LHCN-M2 (cell line): ENCODE measurements around the gene NDST3. TPM values are rescaled to one million over a fixed set of nuclear protein-coding genes. Genes with fewer than 3 reads are reported as not detected.

Experiments
- DNase-seq: peaks from one replicate; pipeline ENCODE4 v3.0.0-alpha.2; 2012; ENCODE audit warnings: low read depth
- total RNA-seq: library from RNA; depleted of rRNA; stranded (reverse); fragments of >200 nt; gene quantifications from 2 replicates; pipeline ENCODE4 v1.2.3, GENCODE V29; 2014

NDST3 gene
- total RNA-seq, 1 experiment from 2014 or later: not detected

GRCh38 chr4:118077767-118078105 lies 43.5 kb downstream of the NDST3 start:
- no peak for DNase-seq

- no peak for DNase-seq
Measured at GRCh38 chr4:118081434-118081833, 47.1 kb downstream of the NDST3 start.

- no peak for DNase-seq
Measured at GRCh38 chr4:118082182-118082581, 47.9 kb downstream of the NDST3 start.

- no peak for DNase-seq
Measured at GRCh38 chr4:118085700-118086099, 51.4 kb downstream of the NDST3 start.

GRCh38 chr4:118086344-118086743 lies 52.1 kb downstream of the NDST3 start:
- DNase-seq: peak; percentile 74

- no peak for DNase-seq
Measured at GRCh38 chr4:118087366-118087765, 53.1 kb downstream of the NDST3 start.

GRCh38 chr4:118099106-118099505 lies 64.8 kb downstream of the NDST3 start:
- no peak for DNase-seq

- DNase-seq: no peak
Measured at GRCh38 chr4:118102195-118102594, 67.9 kb downstream of the NDST3 start.

- peak; percentile 11 for DNase-seq
Measured at GRCh38 chr4:118112117-118113046, 78.1 kb downstream of the NDST3 start.

- DNase-seq: no peak
Measured at GRCh38 chr4:118113220-118113619, 78.9 kb downstream of the NDST3 start.

- peak; percentile 5 for DNase-seq
Measured at GRCh38 chr4:118114720-118115119, 80.4 kb downstream of the NDST3 start.

- no peak for DNase-seq
Measured at GRCh38 chr4:118120120-118120760, 86.0 kb downstream of the NDST3 start.

GRCh38 chr4:118124997-118125396 lies 90.7 kb downstream of the NDST3 start:
- DNase-seq: no peak

GRCh38 chr4:118139241-118139640 lies 105.0 kb downstream of the NDST3 start:
- no peak for DNase-seq

- no peak for DNase-seq
Measured at GRCh38 chr4:118141240-118141639, 107.0 kb downstream of the NDST3 start.

GRCh38 chr4:118154649-118155048 lies 120.4 kb downstream of the NDST3 start:
- no peak for DNase-seq

GRCh38 chr4:118155516-118155915 lies 121.2 kb downstream of the NDST3 start:
- DNase-seq: no peak

GRCh38 chr4:118158763-118159375 lies 124.6 kb downstream of the NDST3 start:
- DNase-seq: no peak

GRCh38 chr4:118167306-118167705 lies 133.0 kb downstream of the NDST3 start:
- no peak for DNase-seq

- no peak for DNase-seq
Measured at GRCh38 chr4:118171381-118171780, 137.1 kb downstream of the NDST3 start.

- DNase-seq: no peak
Measured at GRCh38 chr4:118173126-118173525, 138.8 kb downstream of the NDST3 start.

GRCh38 chr4:118173956-118174725 lies 139.9 kb downstream of the NDST3 start:
- DNase-seq: peak; percentile 84
